ENCODE results near the gene AP1AR. TPM values are rescaled to one million over a fixed set of nuclear protein-coding genes. Genes with fewer than 3 reads are reported as not detected.

Gene AP1AR
- total RNA-seq, 4 donors from 2014 or later = 11.9 to 23.7 (median 16.0) TPM

GRCh38 chr4:112284166-112284565 lies 52.6 kb downstream of the AP1AR start:
- 9 to 27% methylated on average over 6 of the region's 6 CpGs for WGBS, 2 donors (ENCODE audit: low coverage in 1 of 2)
- no peak for ATAC-seq
- no peaks in the 10 kb centered on the region for H3K27me3 ChIP-seq
- TF ChIP-seq POLR2AphosphoS5 (IDR thresholded peaks at IDR 0.05) = no peak
- TF ChIP-seq POLR2A (IDR thresholded peaks at IDR 0.05) = no peak
- TF ChIP-seq, protein P1, sequence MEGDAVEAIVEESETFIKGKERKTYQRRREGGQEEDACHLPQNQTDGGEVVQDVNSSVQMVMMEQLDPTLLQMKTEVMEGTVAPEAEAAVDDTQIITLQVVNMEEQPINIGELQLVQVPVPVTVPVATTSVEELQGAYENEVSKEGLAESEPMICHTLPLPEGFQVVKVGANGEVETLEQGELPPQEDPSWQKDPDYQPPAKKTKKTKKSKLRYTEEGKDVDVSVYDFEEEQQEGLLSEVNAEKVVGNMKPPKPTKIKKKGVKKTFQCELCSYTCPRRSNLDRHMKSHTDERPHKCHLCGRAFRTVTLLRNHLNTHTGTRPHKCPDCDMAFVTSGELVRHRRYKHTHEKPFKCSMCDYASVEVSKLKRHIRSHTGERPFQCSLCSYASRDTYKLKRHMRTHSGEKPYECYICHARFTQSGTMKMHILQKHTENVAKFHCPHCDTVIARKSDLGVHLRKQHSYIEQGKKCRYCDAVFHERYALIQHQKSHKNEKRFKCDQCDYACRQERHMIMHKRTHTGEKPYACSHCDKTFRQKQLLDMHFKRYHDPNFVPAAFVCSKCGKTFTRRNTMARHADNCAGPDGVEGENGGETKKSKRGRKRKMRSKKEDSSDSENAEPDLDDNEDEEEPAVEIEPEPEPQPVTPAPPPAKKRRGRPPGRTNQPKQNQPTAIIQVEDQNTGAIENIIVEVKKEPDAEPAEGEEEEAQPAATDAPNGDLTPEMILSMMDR (IDR thresholded peaks at IDR 0.05) = no peak
- TF ChIP-seq EP300 (IDR thresholded peaks at IDR 0.05) = no peak
- peaks cover 0 to 39% (median 0%) of the 10 kb centered on the region in 3 donors for H3K4me1 ChIP-seq
- peak overlapping the region; percentile 40 to 84 (median 82) for H3K27ac ChIP-seq
- no peaks in the 10 kb centered on the region for H3K9me3 ChIP-seq
- no peaks in the 10 kb centered on the region for H3K36me3 ChIP-seq
- H3K4me3 ChIP-seq = peak overlapping the region; percentile 66 to 87

DNA sequence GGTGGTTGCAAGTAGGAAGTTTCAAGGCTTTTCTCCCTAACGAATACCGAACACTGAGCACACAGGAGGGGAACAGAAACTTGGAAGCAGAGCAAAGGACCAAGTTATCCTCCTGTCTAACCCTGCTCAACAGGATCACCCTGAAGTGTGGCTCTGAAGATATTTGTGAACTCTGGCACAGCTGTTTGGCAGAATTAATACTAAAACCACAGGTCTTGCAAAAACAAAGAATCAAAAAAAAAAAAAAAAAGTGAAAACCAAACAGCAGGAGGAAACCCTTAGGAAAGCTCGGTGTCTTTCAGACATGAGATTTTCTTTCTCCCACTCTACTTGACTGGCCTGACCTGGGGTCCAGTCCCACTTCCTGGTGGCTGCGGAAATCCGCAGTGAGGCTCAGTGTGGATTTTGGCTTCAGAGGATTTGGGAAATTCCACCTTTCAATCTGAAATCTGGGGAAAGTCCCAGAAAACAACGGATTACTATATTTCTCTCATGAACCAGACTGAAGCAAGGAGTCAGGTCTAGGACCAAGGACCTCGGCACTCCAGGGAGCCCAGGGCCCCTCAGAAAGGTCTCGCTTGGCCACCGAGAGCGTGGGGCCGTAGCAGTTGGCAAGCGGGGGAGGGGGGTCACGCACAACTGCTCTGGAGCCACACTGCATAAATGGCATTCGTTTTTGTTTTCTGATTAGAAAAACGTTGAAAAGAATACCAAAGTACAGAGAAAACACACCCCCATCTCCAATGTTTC lies 53.2 kb downstream of the AP1AR start:
- no peaks in the 10 kb centered on the region for H3K27me3 ChIP-seq
- H3K27ac ChIP-seq = peak overlapping the region; percentile 40 to 84 (median 82)
- H3K9me3 ChIP-seq = no peaks in the 10 kb centered on the region
- no peaks in the 10 kb centered on the region for H3K36me3 ChIP-seq
- peak overlapping the region; percentile 66 to 87 for H3K4me3 ChIP-seq
- peaks cover 0 to 32% (median 0%) of the 10 kb centered on the region in 3 donors for H3K4me1 ChIP-seq
- ATAC-seq = peak; percentile 28
- TF ChIP-seq POLR2AphosphoS5 (IDR thresholded peaks at IDR 0.05) (no peak), POLR2A (IDR thresholded peaks at IDR 0.05) (no peak), EP300 (IDR thresholded peaks at IDR 0.05) (no peak)
- TF ChIP-seq, protein P1 (IDR thresholded peaks at IDR 0.05) = no peak
- WGBS, 2 donors (ENCODE audit: low coverage in 1 of 2) = 0% methylated on average over 5 to 8 of the region's 15 CpGs

- H3K4me3 ChIP-seq = no peak overlapping the region
- no peak overlapping the region for H3K27ac ChIP-seq
- no peak for TF ChIP-seq POLR2AphosphoS5 (IDR thresholded peaks at IDR 0.05)
- no peak for TF ChIP-seq EP300 (IDR thresholded peaks at IDR 0.05)
- TF ChIP-seq, protein P1 (IDR thresholded peaks at IDR 0.05) = no peak
- no peak for TF ChIP-seq POLR2A (IDR thresholded peaks at IDR 0.05)
- no peaks in the 10 kb centered on the region for H3K9me3 ChIP-seq
- no peak for ATAC-seq
- H3K27me3 ChIP-seq = no peaks in the 10 kb centered on the region
- no peaks in the 10 kb centered on the region for H3K36me3 ChIP-seq
- WGBS, 2 donors (ENCODE audit: low coverage in 1 of 2) = 85 to 89% methylated on average over 2 to 7 of the region's 8 CpGs
- peaks cover 0 to 29% (median 0%) of the 10 kb centered on the region in 3 donors for H3K4me1 ChIP-seq
Observed at GRCh38 chr4:112287258-112287989, 55.8 kb downstream of the AP1AR start.

- H3K9me3 ChIP-seq = no peaks in the 10 kb centered on the region
- 80 to 93% methylated on average over 3 of the region's 3 CpGs for WGBS, 2 donors (ENCODE audit: low coverage in 1 of 2)
- no peak overlapping the region for H3K4me3 ChIP-seq
- no peaks in the 10 kb centered on the region for H3K27me3 ChIP-seq
- no peaks in the 10 kb centered on the region for H3K36me3 ChIP-seq
- peaks cover 0 to 22% (median 0%) of the 10 kb centered on the region in 3 donors for H3K4me1 ChIP-seq
- ATAC-seq = no peak
- no peak for TF ChIP-seq POLR2AphosphoS5 (IDR thresholded peaks at IDR 0.05)
- TF ChIP-seq POLR2A (IDR thresholded peaks at IDR 0.05) = no peak
- TF ChIP-seq, protein P1 (IDR thresholded peaks at IDR 0.05) = no peak
- TF ChIP-seq EP300 (IDR thresholded peaks at IDR 0.05) = no peak
- H3K27ac ChIP-seq = no peak overlapping the region
Observed at GRCh38 chr4:112288455-112288854, 56.9 kb downstream of the AP1AR start.

Data from gastroesophageal sphincter (tissue), 4 donors.